GM12892 (cell line): ENCODE measurements around the gene SPATA3.

ENCODE experiments used
- POLR2A ChIP-seq: IDR thresholded peaks from 2 replicates; pipeline ENCODE4 v1.6.1; 2011; ENCODE audit warnings: low read depth, low read length, control low read depth
- POLR2AphosphoS5 ChIP-seq: IDR thresholded peaks from 2 replicates; pipeline ENCODE4 v1.6.1; 2011; ENCODE audit warnings: low read depth, low read length, control low read depth

GRCh38 chr2:230954746-230955145, 41.2 kb upstream of the SPATA3 start:
- TF ChIP-seq POLR2A = no peak
- no peak for TF ChIP-seq POLR2AphosphoS5
